Esophagus squamous epithelium (tissue), 5 donors: ENCODE results near the gene SOX13. TPM values are rescaled to one million over a fixed set of nuclear protein-coding genes. Genes with fewer than 3 reads are reported as not detected.

Experiments used
- DNase-seq: peaks from one replicate; lab custom pipeline; 2025; lab: John Stamatoyannopoulos, UW
- H3K27ac ChIP-seq, 4 donors: fragments of 200-600 bp; sonication (generic); one replicate each; pipeline ENCODE4 v1.5.1; 2016 to 2019; ENCODE audit warnings: mild to moderate bottlenecking in 1 of 4
- H3K27me3 ChIP-seq, 4 donors: fragments of 200-600 bp; sonication (generic); 1 replicate in 3 of 4; 2 replicates in 1 of 4; pipeline versions ENCODE4 v1.5.1 to v1.6.0; 2017 to 2021; ENCODE audit warnings: antibody characterized with exemption in 1 of 4
- H3K36me3 ChIP-seq, 3 donors: fragments of 200-600 bp; sonication (generic); one replicate each; pipeline ENCODE4 v1.5.1; 2016 to 2019
- H3K4me1 ChIP-seq, 3 donors: fragments of 200-600 bp; sonication (generic); one replicate each; pipeline ENCODE4 v1.5.1; 2017 to 2019
- H3K4me3 ChIP-seq, 4 donors: fragments of 200-600 bp; sonication (generic); 1 replicate in 3 of 4; 2 replicates in 1 of 4; pipeline ENCODE4 v1.5.1; 2016 to 2019; ENCODE audit warnings: mild to moderate bottlenecking in 2 of 4, moderate library complexity in 1 of 4
- H3K9me3 ChIP-seq, 3 donors: fragments of 200-600 bp; sonication (generic); one replicate each; pipeline ENCODE4 v1.5.1; 2016 to 2019
- POLR2A ChIP-seq, 4 donors: fragments of 450-650 bp; IDR thresholded peaks; one replicate each; pipeline ENCODE4 v1.6.1; 2017; ENCODE audit warnings: antibody characterized with exemption in 4 of 4, mild to moderate bottlenecking in 4 of 4, moderate library complexity in 3 of 4
- WGBS, 2 donors: methylation state at CpG; one replicate each; pipeline ENCODE4 v1.1.5; 2018; 5-methylcytosine and 5-hydroxymethylcytosine counted together
- intact Hi-C: fragments of 100-400 bp; cut with DNase I; formaldehyde crosslinking; loops from one replicate; pipeline ENCODE4 v1.15.0; 2022
- total RNA-seq, 4 donors: library from RNA; depleted of rRNA; stranded (reverse); fragments of >200 nt; gene quantifications; one replicate each; pipeline ENCODE4 v1.1.0, GENCODE V29; 2016
- TF ChIP-seq, protein P1 (sequence below), 6 experiments: fragments of 450-650 bp in 4 of 6; fragments of 200-600 bp in 2 of 6; sonication (generic) in 2 of 6; IDR thresholded peaks; one replicate each; pipeline ENCODE4 v1.5.1; 2016 to 2019; ENCODE audit warnings: antibody characterized with exemption in 6 of 6, mild to moderate bottlenecking in 4 of 6, moderate library complexity in 4 of 6
- donor health status: DM: yes; HTN: yes; CAD: no.

Gene SOX13
- total RNA-seq, 4 donors from 2014 or later = 9.0 to 21.2 (median 14.5) TPM

DNA sequence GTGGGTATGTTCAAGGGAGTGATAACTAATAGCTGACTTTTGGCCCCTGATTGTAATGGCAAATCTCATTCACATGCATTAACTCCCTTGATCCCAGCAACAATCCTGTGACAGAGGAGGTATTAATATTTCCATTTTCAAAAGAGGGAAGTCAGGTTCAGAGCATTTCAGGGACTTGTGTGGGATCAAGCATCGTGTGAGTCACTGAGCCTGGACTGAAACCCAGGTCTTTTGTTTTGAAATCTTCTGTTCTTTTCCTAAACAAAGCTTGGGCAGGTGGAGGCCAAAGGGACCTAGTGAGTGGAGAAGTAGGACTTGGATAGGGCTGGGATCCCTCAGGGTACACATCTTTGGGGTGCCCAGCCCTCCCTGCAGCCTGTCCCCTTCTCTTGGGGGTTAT is 41.0 kb downstream of the SOX13 start:
- WGBS, 2 donors = 8 to 38% methylated on average over 1 of the region's 1 CpG
- no peaks in the 10 kb centered on the region for H3K9me3 ChIP-seq
- no peaks in the 10 kb centered on the region for H3K27me3 ChIP-seq
- no peak overlapping the region for H3K4me3 ChIP-seq
- peak overlapping the region in 2 of 4 donors; percentile 21 to 44 for H3K27ac ChIP-seq
- DNase-seq = no peak
- intact Hi-C loops = no loop called here
- TF ChIP-seq, protein P1, sequence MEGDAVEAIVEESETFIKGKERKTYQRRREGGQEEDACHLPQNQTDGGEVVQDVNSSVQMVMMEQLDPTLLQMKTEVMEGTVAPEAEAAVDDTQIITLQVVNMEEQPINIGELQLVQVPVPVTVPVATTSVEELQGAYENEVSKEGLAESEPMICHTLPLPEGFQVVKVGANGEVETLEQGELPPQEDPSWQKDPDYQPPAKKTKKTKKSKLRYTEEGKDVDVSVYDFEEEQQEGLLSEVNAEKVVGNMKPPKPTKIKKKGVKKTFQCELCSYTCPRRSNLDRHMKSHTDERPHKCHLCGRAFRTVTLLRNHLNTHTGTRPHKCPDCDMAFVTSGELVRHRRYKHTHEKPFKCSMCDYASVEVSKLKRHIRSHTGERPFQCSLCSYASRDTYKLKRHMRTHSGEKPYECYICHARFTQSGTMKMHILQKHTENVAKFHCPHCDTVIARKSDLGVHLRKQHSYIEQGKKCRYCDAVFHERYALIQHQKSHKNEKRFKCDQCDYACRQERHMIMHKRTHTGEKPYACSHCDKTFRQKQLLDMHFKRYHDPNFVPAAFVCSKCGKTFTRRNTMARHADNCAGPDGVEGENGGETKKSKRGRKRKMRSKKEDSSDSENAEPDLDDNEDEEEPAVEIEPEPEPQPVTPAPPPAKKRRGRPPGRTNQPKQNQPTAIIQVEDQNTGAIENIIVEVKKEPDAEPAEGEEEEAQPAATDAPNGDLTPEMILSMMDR (IDR thresholded peaks at IDR 0.05) = no peak
- no peak for TF ChIP-seq POLR2A (IDR thresholded peaks at IDR 0.05)
- H3K4me1 ChIP-seq = peaks cover 4 to 59% (median 14%) of the 10 kb centered on the region in 3 donors
- peaks cover 0 to 44% (median 0%) of the 10 kb centered on the region in 3 donors for H3K36me3 ChIP-seq

DNA sequence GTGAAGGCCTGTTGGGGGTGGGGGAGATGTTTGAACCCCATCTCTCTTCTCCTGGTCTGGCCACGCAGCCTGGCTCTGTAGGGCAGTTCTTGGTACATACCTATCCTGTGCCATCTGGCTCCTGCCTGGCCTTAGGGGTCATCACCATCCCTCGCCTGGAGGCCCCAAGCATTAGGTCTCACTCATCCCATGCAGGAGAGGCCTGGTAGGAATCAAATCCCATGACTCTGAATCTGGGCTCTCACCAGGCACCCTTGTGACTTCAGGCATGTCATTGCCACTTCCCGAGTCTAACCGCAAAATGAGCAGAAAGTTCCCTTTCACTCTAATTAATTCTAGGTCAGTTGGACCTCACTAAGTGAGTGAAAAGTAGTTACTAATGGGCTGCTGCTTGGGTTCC is 41.7 kb downstream of the SOX13 start:
- Histone ChIP-seq H3K36me3 (peaks cover 0 to 51% (median 0%) of the 10 kb centered on the region in 3 donors), H3K4me3 (no peak overlapping the region), H3K27me3 (no peaks in the 10 kb centered on the region), H3K4me1 (peaks cover 4 to 55% (median 14%) of the 10 kb centered on the region in 3 donors), H3K27ac (peak overlapping the region in 2 of 4 donors; percentile 28 to 44), H3K9me3 (no peaks in the 10 kb centered on the region)
- TF ChIP-seq, protein P1 (IDR thresholded peaks at IDR 0.05) = no peak
- TF ChIP-seq POLR2A (IDR thresholded peaks at IDR 0.05) = no peak
- intact Hi-C loops = no loop called here
- 87 to 94% methylated on average over 2 to 4 of the region's 4 CpGs for WGBS, 2 donors
- DNase-seq = no peak

DNA sequence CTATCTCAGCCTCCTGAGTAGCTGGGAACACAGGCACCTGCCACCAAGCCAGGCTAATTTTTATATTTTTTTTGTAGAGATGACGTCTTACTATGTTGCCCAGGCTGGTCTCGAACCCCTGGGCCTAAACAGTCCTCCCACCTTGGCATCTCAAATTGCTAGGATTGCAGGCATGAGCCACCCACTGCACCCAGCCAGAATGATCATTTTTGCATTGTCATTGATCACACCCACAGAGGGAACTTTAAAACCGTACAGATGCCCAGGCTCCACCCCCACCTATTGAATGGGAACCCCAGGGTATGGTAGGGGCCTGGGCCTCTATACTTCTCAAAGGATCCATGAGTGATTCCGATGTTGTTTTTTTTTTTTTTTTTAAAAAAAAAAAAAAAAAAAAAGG is 42.2 kb downstream of the SOX13 start:
- Histone ChIP-seq H3K9me3 (no peaks in the 10 kb centered on the region), H3K4me1 (peaks cover 4 to 53% (median 14%) of the 10 kb centered on the region in 3 donors), H3K27ac (no peak overlapping the region), H3K27me3 (no peaks in the 10 kb centered on the region), H3K36me3 (peaks cover 0 to 57% (median 0%) of the 10 kb centered on the region in 3 donors), H3K4me3 (no peak overlapping the region)
- no peak for DNase-seq
- no peak for TF ChIP-seq POLR2A (IDR thresholded peaks at IDR 0.05)
- TF ChIP-seq, protein P1 (IDR thresholded peaks at IDR 0.05) = no peak
- intact Hi-C loops = no loop called here
- 70 to 77% methylated on average over 3 to 4 of the region's 4 CpGs for WGBS, 2 donors

DNA sequence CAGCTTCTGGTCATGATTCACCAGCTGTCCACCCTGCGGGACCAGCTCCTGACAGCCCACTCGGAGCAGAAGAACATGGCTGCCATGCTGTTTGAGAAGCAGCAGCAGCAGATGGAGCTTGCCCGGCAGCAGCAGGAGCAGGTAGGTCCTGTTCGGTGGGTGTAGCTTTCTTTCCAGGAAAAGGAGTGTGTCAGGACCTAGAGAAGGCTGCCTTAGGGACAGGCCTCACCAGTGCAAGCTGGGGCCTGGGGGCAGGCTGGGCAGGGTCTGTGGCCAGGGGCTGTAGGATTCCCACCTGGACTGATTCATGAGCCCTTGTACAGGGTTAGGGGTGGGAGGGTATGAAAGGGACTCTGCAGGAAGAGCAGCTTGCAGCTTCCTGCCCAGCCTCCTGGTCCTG is 43.6 kb downstream of the SOX13 start:
- TF ChIP-seq POLR2A (IDR thresholded peaks at IDR 0.05) = no peak
- TF ChIP-seq, protein P1 (IDR thresholded peaks at IDR 0.05) = no peak
- Histone ChIP-seq H3K4me3 (no peak overlapping the region), H3K27me3 (no peaks in the 10 kb centered on the region), H3K4me1 (peaks cover 4 to 39% (median 14%) of the 10 kb centered on the region in 3 donors), H3K36me3 (peaks cover 0 to 71% (median 6%) of the 10 kb centered on the region in 3 donors), H3K27ac (peak overlapping the region in 1 of 4 donors; percentile 11), H3K9me3 (no peaks in the 10 kb centered on the region)
- 75 to 82% methylated on average over 2 to 3 of the region's 4 CpGs for WGBS, 2 donors
- intact Hi-C loops = no loop called here
- no peak for DNase-seq

DNA sequence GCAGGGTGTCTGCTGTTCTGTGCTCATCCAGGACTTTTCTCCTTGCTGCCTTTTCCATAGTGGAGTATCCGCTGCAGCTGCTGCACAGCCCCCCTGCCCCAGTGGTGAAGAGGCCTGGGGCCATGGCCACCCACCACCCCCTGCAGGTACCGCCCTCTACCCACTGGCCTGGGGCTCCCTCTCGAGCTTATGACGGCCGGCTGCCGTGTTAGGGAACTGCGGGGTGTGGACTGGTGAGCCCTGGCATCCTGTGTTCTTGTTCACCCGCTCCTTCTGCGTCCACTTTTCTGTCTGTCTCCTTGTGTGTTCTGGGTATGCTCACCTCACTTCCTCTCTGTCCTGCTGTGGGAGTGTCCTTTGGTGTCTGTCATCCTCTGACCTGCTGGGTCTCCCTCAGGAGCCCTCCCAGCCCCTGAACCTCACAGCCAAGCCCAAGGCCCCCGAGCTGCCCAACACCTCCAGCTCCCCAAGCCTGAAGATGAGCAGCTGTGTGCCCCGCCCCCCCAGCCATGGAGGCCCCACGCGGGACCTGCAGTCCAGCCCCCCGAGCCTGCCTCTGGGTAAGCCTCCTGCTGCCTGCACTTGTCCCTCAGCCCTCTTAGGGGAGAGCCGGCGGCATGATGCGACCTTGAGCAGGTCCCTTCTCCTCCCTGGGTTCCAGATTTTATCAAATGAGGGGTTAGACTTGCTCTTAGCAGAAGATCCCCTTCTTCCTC is 49.1 kb downstream of the SOX13 start:
- intact Hi-C loops = loop anchor here (5.0 kb wide), 2 partner anchors 55 to 250 kb away; no protein-coding TSS in a partner anchor
- DNase-seq = no peak
- Histone ChIP-seq H3K36me3 (peaks cover 6 to 100% (median 18%) of the 10 kb centered on the region in 3 donors), H3K4me3 (no peak overlapping the region), H3K9me3 (no peaks in the 10 kb centered on the region), H3K27ac (no peak overlapping the region), H3K27me3 (no peaks in the 10 kb centered on the region), H3K4me1 (peaks cover 0 to 20% (median 5%) of the 10 kb centered on the region in 3 donors)
- WGBS, 2 donors = 84 to 88% methylated on average over 11 to 13 of the region's 17 CpGs
- TF ChIP-seq, protein P1 (IDR thresholded peaks at IDR 0.05) = no peak
- TF ChIP-seq POLR2A (IDR thresholded peaks at IDR 0.05) = no peak
